CD14-positive monocyte (primary cell): ENCODE data around the gene TM2D3. TPM values are rescaled to one million over a fixed set of nuclear protein-coding genes. Genes with fewer than 3 reads are reported as not detected.

ENCODE experiments used
- DNase-seq, 3 donors: peaks; one replicate each; pipeline ENCODE4 v3.0.0-alpha.2; 2011 to 2022
- H2AFZ ChIP-seq: 2 replicates; pipeline ENCODE4 v1.6.0; 2012; ENCODE audit warnings: mild to moderate bottlenecking, low read depth, low read length, inconsistent platforms; ENCODE audit not compliant: insufficient read depth, poor library complexity, severe bottlenecking
- H3K27ac ChIP-seq, 2 donors: 1 replicate in 1 of 2; 2 replicates in 1 of 2; pipeline ENCODE4 v1.5.1; 2012 to 2013; ENCODE audit warnings: low read length in 2 of 2, control low read depth in 1 of 2, inconsistent platforms in 1 of 2, low read depth in 1 of 2, mild to moderate bottlenecking in 1 of 2
- H3K27me3 ChIP-seq, 2 donors: one replicate each; pipeline versions ENCODE4 v1.6.0 to v1.6.1; 2011 to 2013; ENCODE audit warnings: low read length in 2 of 2; ENCODE audit not compliant: control insufficient read depth in 2 of 2, insufficient read depth in 2 of 2
- H3K36me3 ChIP-seq, 2 donors: replicated peaks in 1 of 2; 1 replicate in 1 of 2; 2 replicates in 1 of 2; pipeline versions ENCODE4 v1.5.1 to v1.6.1; 2012 to 2013; ENCODE audit warnings: low read length in 2 of 2, control low read depth in 1 of 2, inconsistent platforms in 1 of 2, mild to moderate bottlenecking in 1 of 2; ENCODE audit not compliant: insufficient read depth in 2 of 2, control insufficient read depth in 1 of 2
- H3K4me1 ChIP-seq, 2 donors: 1 replicate in 1 of 2; 2 replicates in 1 of 2; pipeline versions ENCODE4 v1.5.1 to v1.6.1; 2012 to 2013; ENCODE audit warnings: low read length in 2 of 2, control low read depth in 1 of 2, inconsistent platforms in 1 of 2, mild to moderate bottlenecking in 1 of 2, moderate library complexity in 1 of 2; ENCODE audit not compliant: insufficient read depth in 2 of 2, control insufficient read depth in 1 of 2
- H3K4me2 ChIP-seq: replicated peaks from 2 replicates; pipeline ENCODE3; 2012; ENCODE audit warnings: low read length, moderate library complexity, mild to moderate bottlenecking; ENCODE audit not compliant: poor library complexity, severe bottlenecking; ENCODE audit errors: extremely low read depth
- H3K4me3 ChIP-seq, 3 experiments: fragments of 200-600 bp in 1 of 3; sonication (generic) in 1 of 3; replicated peaks in 1 of 3; 1 replicate in 2 of 3; 2 replicates in 1 of 3; pipeline ENCODE4 v1.5.1; 2011 to 2013; ENCODE audit warnings: low read length in 3 of 3, mild to moderate bottlenecking in 3 of 3, control low read depth in 2 of 3, low read depth in 2 of 3, inconsistent platforms in 1 of 3, moderate library complexity in 1 of 3
- H3K79me2 ChIP-seq: 2 replicates; pipeline ENCODE4 v1.6.0; 2012; ENCODE audit warnings: mild to moderate bottlenecking, control low read depth, inconsistent platforms, low read length, moderate library complexity; ENCODE audit not compliant: insufficient read depth
- H3K9ac ChIP-seq: 2 replicates; pipeline ENCODE4 v1.6.0; 2017; ENCODE audit warnings: low read length, mild to moderate bottlenecking; ENCODE audit not compliant: insufficient read depth, poor library complexity, severe bottlenecking
- H3K9me3 ChIP-seq, 2 donors: replicated peaks in 1 of 2; 1 replicate in 1 of 2; 2 replicates in 1 of 2; pipeline versions ENCODE4 v1.5.1 to v1.6.1; 2012 to 2013; ENCODE audit warnings: low read length in 2 of 2, control low read depth in 1 of 2; ENCODE audit not compliant: control insufficient read depth in 1 of 2, insufficient read depth in 1 of 2
- H4K20me1 ChIP-seq: 2 replicates; pipeline ENCODE4 v1.6.0; 2012; ENCODE audit warnings: mild to moderate bottlenecking, low read length, control low read depth, moderate library complexity; ENCODE audit not compliant: insufficient read depth
- H3K27ac Mint-ChIP-seq, 7 donors: one replicate each; pipeline ENCODE4 v1.8.0; 2020; ENCODE audit warnings: mild to moderate bottlenecking in 7 of 7, mixed read lengths in 7 of 7, moderate library complexity in 6 of 7, inconsistent platforms in 2 of 7
- H3K27me3 Mint-ChIP-seq, 3 donors: one replicate each; pipeline ENCODE4 v1.8.0; 2021 to 2022; ENCODE audit warnings: low read depth in 3 of 3, mild to moderate bottlenecking in 3 of 3, mixed read lengths in 3 of 3, moderate library complexity in 3 of 3, inconsistent platforms in 1 of 3
- H3K36me3 Mint-ChIP-seq, 2 donors: one replicate each; pipeline ENCODE4 v1.8.0; 2020; ENCODE audit warnings: mixed read lengths in 2 of 2, inconsistent platforms in 1 of 2, mild to moderate bottlenecking in 1 of 2
- H3K4me1 Mint-ChIP-seq: one replicate; pipeline ENCODE4 v1.8.0; 2020; ENCODE audit warnings: mild to moderate bottlenecking, mixed read lengths
- H3K4me3 Mint-ChIP-seq, 2 donors: one replicate each; pipeline ENCODE4 v1.8.0; 2020; ENCODE audit warnings: mild to moderate bottlenecking in 2 of 2, mixed read lengths in 2 of 2, moderate library complexity in 1 of 2
- H3K9me3 Mint-ChIP-seq, 7 donors: one replicate each; pipeline ENCODE4 v1.8.0; 2020 to 2022; ENCODE audit warnings: mixed read lengths in 7 of 7, mild to moderate bottlenecking in 6 of 7, moderate library complexity in 6 of 7, inconsistent platforms in 2 of 7
- WGBS: methylation state at CpG from one replicate; pipeline ENCODE4 v1.1.5; 2013; ENCODE audit warnings: missing lambda C conversion rate; ENCODE audit not compliant: insufficient coverage; 5-methylcytosine and 5-hydroxymethylcytosine counted together
- intact Hi-C, 2 donors: fragments of 100-400 bp; cut with micrococcal nuclease; formaldehyde crosslinking; loops; one replicate each; pipeline versions ENCODE4 v1.15.0 to v1.15.1; 2023
- polyA plus RNA-seq, 3 donors: library from polyadenylated mRNA; depleted of rRNA in 1 of 3; unstranded in 2 of 3; stranded (reverse) in 1 of 3; fragments of 300-500 nt in 2 of 3; fragments of >200 nt in 1 of 3; fragmentation: Illumina TruSeq in 2 of 3; gene quantifications; 1 replicate in 2 of 3; 2 replicates in 1 of 3; pipeline ENCODE4 v1.2.3, GENCODE V29; 2012 to 2021
- TF ChIP-seq, protein P1 (sequence below): fragments of 200-600 bp; IDR thresholded peaks from one replicate; pipeline ENCODE4 v1.8.0; 2022; ENCODE audit warnings: antibody characterized with exemption, mild to moderate bottlenecking

TM2D3 gene
- polyA plus RNA-seq, 3 donors: 22.9 to 54.6 (median 26.5) TPM

DNA sequence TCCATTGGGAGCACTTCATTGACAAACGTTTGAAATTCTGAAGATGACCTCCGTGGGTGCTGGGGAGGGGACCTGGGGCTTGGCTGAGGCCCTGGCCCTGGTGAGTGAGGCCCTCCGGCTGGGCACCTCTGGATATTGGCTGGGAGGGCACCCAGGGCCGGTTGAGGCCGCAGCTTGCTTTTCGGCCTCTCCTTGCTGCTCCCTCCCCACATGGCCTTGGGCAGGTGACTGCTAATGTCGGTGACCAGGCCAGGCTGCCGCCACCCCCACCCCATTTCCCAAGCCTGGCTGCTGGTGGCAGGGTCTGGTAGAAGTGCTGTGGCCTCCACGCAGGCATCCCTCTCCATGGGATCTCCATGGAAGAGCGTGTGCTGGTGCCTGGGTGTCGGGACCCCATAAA lies 39.5 kb downstream of the TM2D3 start:
- no peak for DNase-seq
- Histone ChIP-seq H3K9ac (no peak overlapping the region), H3K4me2 (no peak overlapping the region), H3K9me3 (no peaks in the 10 kb centered on the region), H2AFZ (no peak overlapping the region), H4K20me1 (no peaks in the 10 kb centered on the region), H3K79me2 (no peaks in the 10 kb centered on the region), H3K4me3 (no peak overlapping the region), H3K4me1 (no peaks in the 10 kb centered on the region), H3K36me3 (no peaks in the 10 kb centered on the region), H3K27ac (no peak overlapping the region), H3K27me3 (no peaks in the 10 kb centered on the region)
- no peaks in the 10 kb centered on the region for H3K36me3 Mint-ChIP-seq
- no peaks in the 10 kb centered on the region for H3K4me1 Mint-ChIP-seq
- TF ChIP-seq, protein P1, sequence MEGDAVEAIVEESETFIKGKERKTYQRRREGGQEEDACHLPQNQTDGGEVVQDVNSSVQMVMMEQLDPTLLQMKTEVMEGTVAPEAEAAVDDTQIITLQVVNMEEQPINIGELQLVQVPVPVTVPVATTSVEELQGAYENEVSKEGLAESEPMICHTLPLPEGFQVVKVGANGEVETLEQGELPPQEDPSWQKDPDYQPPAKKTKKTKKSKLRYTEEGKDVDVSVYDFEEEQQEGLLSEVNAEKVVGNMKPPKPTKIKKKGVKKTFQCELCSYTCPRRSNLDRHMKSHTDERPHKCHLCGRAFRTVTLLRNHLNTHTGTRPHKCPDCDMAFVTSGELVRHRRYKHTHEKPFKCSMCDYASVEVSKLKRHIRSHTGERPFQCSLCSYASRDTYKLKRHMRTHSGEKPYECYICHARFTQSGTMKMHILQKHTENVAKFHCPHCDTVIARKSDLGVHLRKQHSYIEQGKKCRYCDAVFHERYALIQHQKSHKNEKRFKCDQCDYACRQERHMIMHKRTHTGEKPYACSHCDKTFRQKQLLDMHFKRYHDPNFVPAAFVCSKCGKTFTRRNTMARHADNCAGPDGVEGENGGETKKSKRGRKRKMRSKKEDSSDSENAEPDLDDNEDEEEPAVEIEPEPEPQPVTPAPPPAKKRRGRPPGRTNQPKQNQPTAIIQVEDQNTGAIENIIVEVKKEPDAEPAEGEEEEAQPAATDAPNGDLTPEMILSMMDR: no peak
- no peak overlapping the region for H3K4me3 Mint-ChIP-seq
- H3K9me3 Mint-ChIP-seq: no peaks in the 10 kb centered on the region
- intact Hi-C loops: no loop called here
- WGBS: 89% methylated on average over 10 of the region's 11 CpGs
- H3K27me3 Mint-ChIP-seq: peaks cover 2 to 16% (median 8%) of the 10 kb centered on the region in 3 donors
- H3K27ac Mint-ChIP-seq: no peak overlapping the region

DNA sequence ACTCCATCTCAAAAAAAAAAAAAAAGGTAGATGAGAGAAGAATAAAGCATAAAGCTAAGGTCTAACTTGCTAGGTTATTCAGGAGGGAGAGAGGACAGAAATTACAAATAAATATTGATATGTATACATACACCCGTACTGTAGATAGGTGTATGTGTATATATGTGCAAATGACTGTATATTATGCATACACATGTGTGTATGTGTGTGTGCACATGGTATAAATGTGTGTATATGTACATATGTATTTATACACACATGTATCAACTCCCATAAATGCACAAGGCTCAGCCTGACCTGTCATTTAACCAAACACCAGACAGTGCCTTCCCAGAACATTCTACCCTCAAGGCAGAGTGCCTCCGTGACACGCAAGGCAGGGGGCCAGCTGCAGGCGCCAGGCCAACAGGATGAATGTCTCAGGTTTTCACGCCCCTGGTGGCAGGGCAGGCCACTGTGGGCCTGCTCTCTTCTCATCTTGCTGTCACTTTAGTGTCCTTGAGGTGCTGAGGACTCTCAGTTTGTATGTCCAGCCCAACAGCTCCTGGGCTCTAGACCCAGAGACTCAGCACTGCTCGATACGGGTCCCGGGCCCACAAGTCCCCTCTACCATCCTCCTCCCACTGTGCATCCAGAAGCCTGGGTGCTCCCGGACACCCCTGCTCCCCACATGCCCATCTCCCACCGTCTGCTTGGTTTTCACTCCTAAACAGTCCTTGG lies 40.4 kb downstream of the TM2D3 start:
- no peaks in the 10 kb centered on the region for H4K20me1 ChIP-seq
- no peaks in the 10 kb centered on the region for H3K27me3 ChIP-seq
- H3K27ac ChIP-seq: no peak overlapping the region
- no peak overlapping the region for H3K4me2 ChIP-seq
- Mint-ChIP-seq H3K4me1 (no peaks in the 10 kb centered on the region), H3K9me3 (peaks cover 0 to 1% (median 0%) of the 10 kb centered on the region in 7 donors), H3K27ac (peak overlapping the region in 1 of 7 donors; percentile 42), H3K27me3 (peaks cover 3 to 16% (median 9%) of the 10 kb centered on the region in 3 donors), H3K36me3 (no peaks in the 10 kb centered on the region), H3K4me3 (no peak overlapping the region)
- intact Hi-C loops: no loop called here
- no peaks in the 10 kb centered on the region for H3K36me3 ChIP-seq
- H3K4me3 ChIP-seq: no peak overlapping the region
- H3K9ac ChIP-seq: no peak overlapping the region
- DNase-seq: no peak
- H3K79me2 ChIP-seq: no peaks in the 10 kb centered on the region
- no peaks in the 10 kb centered on the region for H3K9me3 ChIP-seq
- no peaks in the 10 kb centered on the region for H3K4me1 ChIP-seq
- WGBS: 95% methylated on average over 9 of the region's 10 CpGs
- TF ChIP-seq, protein P1: no peak
- H2AFZ ChIP-seq: no peak overlapping the region
